CD4-positive, alpha-beta T cell treated with Interleukin-1 beta for 1 hour (primary cell): ENCODE data around the gene IP6K1.
"Not testable (repeated sequence)": the region's sequence is repeated elsewhere in the genome, so short reads cannot be mapped to it uniquely, and the experiment has no call there.

ENCODE experiments used
- DNase-seq, 2 donors: peaks; one replicate each; pipeline ENCODE4 v3.0.0-alpha.2; 2020 to 2022

Gene IP6K1

DNA sequence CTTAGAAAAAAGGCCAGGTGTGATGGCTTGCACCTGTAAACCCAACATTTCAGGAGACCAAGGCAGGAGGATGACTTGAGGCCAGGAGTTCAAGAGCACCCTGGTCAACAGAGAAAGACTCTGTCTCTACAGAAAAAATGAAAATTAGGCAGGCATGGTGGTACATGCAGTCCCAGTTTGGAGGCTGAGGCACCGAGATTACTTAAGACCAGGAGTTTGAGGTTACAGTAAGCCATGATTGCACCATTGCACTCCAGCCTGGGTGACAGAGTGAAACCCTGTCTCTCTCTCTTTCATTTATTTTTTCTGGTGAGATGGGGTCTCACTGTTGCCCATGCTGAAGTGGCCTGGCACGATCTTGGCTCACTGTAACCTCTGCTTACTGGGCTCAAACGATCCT lies 24.7 kb downstream of the IP6K1 start:
- no peak for DNase-seq

DNA sequence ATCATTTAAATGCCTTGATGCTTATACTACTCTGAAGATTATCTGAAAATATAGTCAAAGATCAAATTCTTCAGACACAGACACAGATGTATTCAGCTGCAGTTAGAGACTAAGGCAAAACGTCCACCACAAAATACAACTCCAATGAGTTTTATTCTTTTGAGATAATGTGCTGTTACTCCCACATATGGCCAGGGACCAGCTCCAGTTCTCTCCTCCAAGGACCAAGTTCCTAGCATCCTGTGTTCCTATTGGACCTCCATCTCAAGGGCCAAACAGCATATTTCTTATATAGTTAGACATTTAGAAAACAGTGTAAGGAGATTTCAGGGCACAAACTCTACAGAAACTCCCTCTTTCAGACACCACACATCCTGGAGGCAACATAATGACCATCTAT lies 27.1 kb downstream of the IP6K1 start:
- no peak for DNase-seq

GRCh38 chr3:49757197-49757596 lies 29.1 kb downstream of the IP6K1 start:
- no peak for DNase-seq

GRCh38 chr3:49756036-49756435 lies 30.3 kb downstream of the IP6K1 start:
- DNase-seq, result no peak

DNA sequence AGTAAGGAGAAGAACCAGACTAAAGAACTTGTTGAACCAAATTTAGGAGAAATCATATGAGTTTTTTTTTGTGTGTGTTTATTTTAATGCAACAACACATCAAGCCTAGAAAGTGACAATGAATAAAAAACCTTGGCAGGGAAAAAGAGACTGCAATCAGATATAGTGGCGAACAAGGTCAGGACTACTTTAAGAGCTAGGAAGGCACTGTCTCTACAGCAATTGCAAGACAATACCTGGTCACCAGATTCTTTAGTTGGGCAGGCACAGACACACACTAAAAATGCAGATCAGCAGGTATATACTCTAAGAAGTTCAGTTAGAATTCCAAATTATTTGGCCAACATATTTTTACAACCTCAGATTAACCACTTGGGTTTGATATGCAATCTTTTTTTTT lies 31.8 kb downstream of the IP6K1 start:
- no peak for DNase-seq

- no peak for DNase-seq
Observed at GRCh38 chr3:49751501-49751900, 34.8 kb downstream of the IP6K1 start.

DNA sequence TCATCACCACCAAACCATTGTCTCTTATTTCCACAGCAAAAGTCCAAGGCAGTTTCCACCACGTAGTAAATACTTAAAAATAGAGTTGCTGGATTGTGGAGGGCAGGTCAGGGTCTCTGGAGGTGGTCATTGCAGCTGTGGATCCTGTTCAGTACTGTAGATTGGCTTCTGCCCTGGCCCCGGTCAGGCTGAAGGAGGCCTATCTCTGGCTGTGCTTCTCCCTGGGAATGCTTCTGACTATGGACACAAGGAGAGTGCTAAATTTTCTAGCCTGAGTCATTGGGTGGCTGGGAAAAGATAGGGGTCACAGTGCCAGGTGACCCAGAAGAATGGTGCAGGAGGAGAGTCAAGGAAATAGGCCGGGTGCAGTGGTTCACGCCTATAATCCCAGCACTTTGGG lies 36.3 kb downstream of the IP6K1 start:
- DNase-seq, result no peak

DNA sequence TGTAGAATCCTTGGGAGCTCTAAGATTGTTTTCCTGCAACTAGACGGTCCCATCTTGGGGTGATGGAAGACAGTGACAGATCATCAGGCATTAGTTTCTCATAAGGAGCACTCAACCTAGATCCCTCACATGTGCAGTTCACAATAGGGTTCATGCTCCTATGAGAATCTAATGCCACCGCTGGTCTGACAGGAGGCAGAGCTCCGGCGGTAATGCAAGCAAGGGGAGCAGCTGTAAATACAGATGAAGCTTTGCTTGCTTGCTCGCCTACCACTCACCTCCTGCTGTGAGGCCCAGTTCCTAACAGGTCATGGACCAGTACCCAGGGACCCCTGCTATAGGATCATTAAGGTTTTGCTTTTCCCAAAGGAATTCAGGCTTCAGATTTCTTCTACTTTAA lies 37.5 kb downstream of the IP6K1 start:
- DNase-seq, result not testable (repeated sequence)

DNA sequence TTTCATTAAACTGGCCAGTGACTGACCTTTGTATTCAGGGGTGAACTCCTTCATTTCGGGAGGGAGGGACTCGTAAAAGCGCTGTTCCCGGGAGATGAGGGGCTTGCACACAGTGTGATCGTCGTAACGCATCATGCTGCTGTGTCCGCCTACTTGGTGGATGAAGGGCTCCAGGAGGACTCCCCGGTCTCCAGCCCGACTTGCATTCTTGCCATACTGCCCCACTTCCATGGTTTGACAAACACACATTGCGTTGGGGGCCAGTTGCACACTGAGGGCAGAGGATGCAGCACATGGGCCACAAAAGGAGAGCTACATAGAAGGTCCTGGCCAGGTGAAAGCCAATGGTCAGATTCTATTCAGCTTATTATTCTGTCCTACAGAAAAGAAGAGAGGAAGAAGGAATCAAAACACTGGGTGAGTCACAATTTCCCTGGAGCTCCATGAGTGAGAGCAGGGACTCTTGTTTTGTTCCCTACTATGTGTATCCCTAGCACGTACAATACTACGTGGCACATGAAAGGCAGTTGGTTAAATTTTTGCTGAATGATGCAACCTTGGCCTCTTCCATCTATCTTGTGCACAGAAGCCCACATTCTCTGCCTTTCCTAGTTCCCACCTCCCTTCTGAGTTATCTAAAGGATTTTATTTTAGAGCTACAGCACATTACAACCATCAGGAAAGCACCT lies 38.4 kb downstream of the IP6K1 start:
- DNase-seq, result no peak

- no peak for DNase-seq
Observed at GRCh38 chr3:49745986-49746385, 40.4 kb downstream of the IP6K1 start.

DNA sequence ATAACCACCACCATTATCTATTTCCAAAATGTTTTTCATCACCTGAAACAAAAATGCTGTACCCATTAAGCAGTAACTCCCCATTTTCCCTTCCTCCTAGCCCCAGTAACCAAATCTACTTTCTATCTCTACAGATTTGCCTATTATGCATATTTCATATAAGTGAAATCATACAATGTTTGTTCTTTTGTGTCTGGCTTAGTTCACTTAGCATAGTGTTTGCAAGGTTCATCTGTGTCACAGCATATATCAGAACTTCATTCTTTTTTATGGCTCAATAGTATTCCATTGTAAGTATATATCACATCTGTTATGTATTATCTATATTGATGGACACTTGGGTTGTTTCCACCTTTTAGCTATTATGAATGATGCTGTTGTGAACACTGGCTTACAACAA lies 45.9 kb downstream of the IP6K1 start:
- DNase-seq, result no peak

DNA sequence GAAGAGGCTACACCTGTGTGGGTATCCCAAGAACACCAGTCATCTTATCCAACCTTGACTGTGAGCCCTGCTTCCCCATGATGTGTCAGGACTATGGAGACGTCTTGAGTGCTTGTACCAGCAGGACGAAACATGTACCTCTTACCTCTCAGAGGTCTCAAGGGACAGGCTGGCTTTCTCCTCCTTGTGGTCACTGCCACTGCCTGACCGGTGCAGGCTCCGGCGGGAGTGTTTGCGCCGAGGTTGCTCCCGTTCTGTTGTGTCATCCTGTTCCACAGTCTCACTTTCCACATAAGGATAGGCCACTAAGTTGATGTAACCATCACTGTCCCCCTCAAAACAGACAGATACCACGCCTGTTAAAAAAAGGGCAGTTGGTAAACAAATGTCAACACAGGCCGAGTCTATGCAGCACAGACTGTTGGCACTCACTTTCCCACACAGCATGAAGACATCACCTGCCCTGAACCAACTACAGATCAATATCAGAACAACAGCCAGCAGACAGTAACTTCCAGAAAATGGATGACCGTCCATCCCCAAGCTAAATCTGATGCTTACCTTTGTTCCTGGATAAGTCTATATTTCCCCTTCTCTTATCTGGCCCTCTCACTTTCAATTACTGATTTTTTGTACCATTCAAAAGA lies 48.2 kb downstream of the IP6K1 start:
- DNase-seq, result no peak

DNA sequence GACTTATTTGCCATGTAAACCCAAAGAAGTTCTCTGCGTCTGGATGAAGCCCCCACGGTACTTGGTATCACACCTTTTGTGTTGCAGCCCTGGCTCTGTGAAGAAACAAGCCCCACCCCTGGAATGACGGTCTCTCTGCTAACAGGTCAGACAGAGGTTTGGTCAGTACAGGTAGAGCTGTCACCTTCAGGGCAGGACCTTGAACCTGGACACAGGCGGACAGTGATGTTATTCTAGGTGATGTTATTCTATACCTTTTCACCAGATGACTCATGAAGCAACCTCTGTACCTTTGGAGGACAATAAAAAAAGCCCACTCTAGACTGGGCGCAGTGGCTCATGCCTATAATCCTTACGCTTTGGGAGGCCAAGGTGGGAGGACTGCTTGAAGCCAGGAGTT lies 51.6 kb downstream of the IP6K1 start:
- DNase-seq, result no peak

GRCh38 chr3:49733551-49733950 lies 52.8 kb downstream of the IP6K1 start:
- DNase-seq, result no peak

GRCh38 chr3:49732597-49732996 lies 53.7 kb downstream of the IP6K1 start:
- DNase-seq, result no peak

- no peak for DNase-seq
Observed at GRCh38 chr3:49729966-49730609, 56.3 kb downstream of the IP6K1 start.

- no peak for DNase-seq
Observed at GRCh38 chr3:49727924-49728361, 58.4 kb downstream of the IP6K1 start.

DNA sequence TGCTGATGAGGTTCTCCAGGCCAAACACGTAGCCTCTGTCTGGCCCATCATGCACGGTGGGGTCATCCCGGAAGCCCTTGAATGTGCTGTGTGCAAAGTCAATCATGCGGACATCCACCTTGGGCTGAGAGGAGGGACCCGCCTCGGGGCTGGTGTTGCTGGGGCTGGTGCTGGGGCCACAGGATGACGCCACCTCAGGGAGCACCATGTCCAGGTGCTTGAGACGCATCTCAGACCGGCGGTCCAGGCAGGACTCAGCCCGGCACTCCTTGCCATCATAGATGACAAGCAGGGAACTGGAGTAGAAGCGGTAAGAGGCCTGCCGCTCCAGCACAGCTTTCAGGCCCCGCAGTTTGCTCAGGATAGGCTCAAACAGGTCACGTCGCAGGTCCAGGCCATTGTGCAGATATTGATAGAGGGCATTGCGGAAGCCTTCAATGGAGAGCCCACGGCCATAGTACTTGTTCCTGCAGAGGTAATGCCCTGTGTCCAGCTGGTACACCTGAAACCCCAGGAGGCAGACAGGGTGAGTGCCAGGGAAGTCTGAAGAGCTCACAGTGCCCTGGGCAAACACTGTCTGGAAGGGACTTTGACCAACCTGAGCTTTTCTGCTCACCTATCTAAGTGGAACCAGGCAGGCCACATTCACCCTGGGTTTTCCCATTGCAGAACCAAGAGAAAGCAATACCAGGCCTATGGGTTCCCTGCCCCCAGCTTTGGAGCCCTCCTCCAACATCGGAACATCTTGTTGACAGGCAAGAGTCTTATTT lies 59.0 kb downstream of the IP6K1 start:
- no peak for DNase-seq

- no peak for DNase-seq
Observed at GRCh38 chr3:49725906-49726681, 60.2 kb downstream of the IP6K1 start.

DNA sequence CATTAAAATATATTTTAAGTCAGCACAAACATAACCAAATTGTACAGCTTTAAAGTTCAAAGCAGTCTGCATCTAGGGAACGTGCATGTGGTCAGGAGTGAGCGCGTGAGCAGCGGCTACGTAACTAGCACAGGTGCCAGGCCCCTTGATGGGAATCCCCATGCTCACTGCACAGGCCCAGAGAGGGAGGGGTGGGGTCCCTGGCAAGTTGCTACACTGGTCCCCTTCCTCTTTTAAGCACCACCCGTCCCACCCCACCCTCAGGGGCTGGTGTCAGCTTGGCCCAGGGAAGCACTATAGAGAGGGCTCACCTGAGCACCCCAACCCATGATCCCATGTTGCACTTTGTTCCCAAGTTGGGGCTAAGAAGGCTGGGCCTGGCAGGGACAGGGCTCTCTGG lies 61.8 kb downstream of the IP6K1 start:
- peak; percentile 58 to 79 for DNase-seq

GRCh38 chr3:49723628-49724551 lies 62.5 kb downstream of the IP6K1 start, which contains the start of gene GMPPB:
Gene GMPPB (minus strand): TSS chr3:49723951. CDS start chr3:49723726, 225 bp downstream.
- peak; percentile 92 to 94 for DNase-seq

DNA sequence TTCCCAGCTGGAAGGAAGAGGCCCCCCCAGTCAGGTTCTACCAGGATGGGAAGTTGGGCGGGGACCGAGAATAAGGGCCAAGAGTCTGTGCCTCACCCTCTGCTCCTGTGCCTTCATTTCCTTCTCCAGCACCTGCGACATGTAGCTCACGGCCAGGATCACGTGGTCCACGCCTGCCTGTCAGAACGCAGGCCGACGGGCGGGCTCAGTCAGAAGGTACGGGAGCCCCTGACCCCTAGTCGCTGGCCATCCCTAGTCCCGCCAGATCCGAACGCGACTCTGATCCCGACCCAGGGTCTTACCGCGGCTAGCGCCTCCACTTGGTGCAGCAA lies 63.1 kb downstream of the IP6K1 start:
- peak; percentile 65 to 68 for DNase-seq
